Measurements from ENCODE around the gene GALNT14.

GRCh38 chr2:30948130-30948529 lies 190.1 kb downstream of the GALNT14 start:
- TF ChIP-seq CTCF (IDR thresholded peaks at IDR 0.05; ENCODE audit: borderline replicate concordance, extremely low read depth, low read length, poor library complexity, severe bottlenecking), result no peak
- no peak for TF ChIP-seq EZH2 (IDR thresholded peaks at IDR 0.05; ENCODE audit: borderline replicate concordance, low read depth, low read length, severe bottlenecking)
